ENCODE data around the gene CPZ.

CPZ gene

GRCh38 chr4:8557151-8558076 lies 35.2 kb upstream of the CPZ start:
- 86% methylated on average over 16 of the region's 21 CpGs for WGBS (ENCODE audit: insufficient coverage)
- CTCF ChIA-PET: no interaction called here

GRCh38 chr4:8558080-8558960 lies 34.2 kb upstream of the CPZ start:
- Histone ChIP-seq H3K4me1 (ENCODE audit: control extremely low read depth in 1 of 4, control insufficient read depth in 4 of 4, insufficient read depth in 4 of 4, low read length in 3 of 4) (no peaks in the 10 kb centered on the region), H3K9me3 (ENCODE audit: control extremely low read depth in 1 of 5, control insufficient read depth in 4 of 5, insufficient read depth in 2 of 5, low read depth in 1 of 5, low read length in 4 of 5) (peaks cover 0 to 4% (median 0%) of the 10 kb centered on the region in 5 experiments), H3K27me3 (replicated peaks in 2 of 5; ENCODE audit: control insufficient read depth in 4 of 5, insufficient read depth in 5 of 5, low read length in 4 of 5) (peaks cover 2 to 13% (median 6%) of the 10 kb centered on the region in 5 experiments), H3K36me3 (ENCODE audit: control insufficient read depth in 4 of 4, insufficient read depth in 4 of 4, low read length in 3 of 4) (no peaks in the 10 kb centered on the region), H3K4me3 (ENCODE audit: control insufficient read depth in 1 of 7, extremely low read depth in 1 of 7, insufficient read depth in 4 of 7, low read depth in 2 of 7, low read length in 6 of 7) (no peak overlapping the region), H3K27ac (ENCODE audit: insufficient read depth in 1 of 2, low read depth in 1 of 2, low read length in 2 of 2, poor library complexity in 1 of 2, severe bottlenecking in 2 of 2) (no peak overlapping the region)
- 91% methylated on average over 18 of the region's 21 CpGs for WGBS (ENCODE audit: insufficient coverage)
- CTCF ChIA-PET: no interaction called here
- POLR2A ChIA-PET: interaction anchor here (0.6 kb wide), 1 partner anchor 12 kb away, joined by 3 read pairs; no protein-coding TSS in a partner anchor
- no peak for DNase-seq

More at GRCh38 chr4:8557151-8558076, 35.2 kb upstream of the CPZ start:
- no peaks in the 10 kb centered on the region for H3K4me1 ChIP-seq (ENCODE audit: control extremely low read depth in 1 of 4, control insufficient read depth in 4 of 4, insufficient read depth in 4 of 4, low read length in 3 of 4)
- DNase-seq: no peak
- POLR2A ChIA-PET: no interaction called here
- no peaks in the 10 kb centered on the region for H3K36me3 ChIP-seq (ENCODE audit: control insufficient read depth in 4 of 4, insufficient read depth in 4 of 4, low read length in 3 of 4)
- H3K27ac ChIP-seq (ENCODE audit: insufficient read depth in 1 of 2, low read depth in 1 of 2, low read length in 2 of 2, poor library complexity in 1 of 2, severe bottlenecking in 2 of 2): no peak overlapping the region
- H3K27me3 ChIP-seq (replicated peaks in 2 of 5; ENCODE audit: control insufficient read depth in 4 of 5, insufficient read depth in 5 of 5, low read length in 4 of 5): peaks cover 2 to 13% (median 6%) of the 10 kb centered on the region in 5 experiments
- H3K4me3 ChIP-seq (ENCODE audit: control insufficient read depth in 1 of 7, extremely low read depth in 1 of 7, insufficient read depth in 4 of 7, low read depth in 2 of 7, low read length in 6 of 7): no peak overlapping the region
- peaks cover 0 to 4% (median 0%) of the 10 kb centered on the region in 5 experiments for H3K9me3 ChIP-seq (ENCODE audit: control extremely low read depth in 1 of 5, control insufficient read depth in 4 of 5, insufficient read depth in 2 of 5, low read depth in 1 of 5, low read length in 4 of 5)

DNA sequence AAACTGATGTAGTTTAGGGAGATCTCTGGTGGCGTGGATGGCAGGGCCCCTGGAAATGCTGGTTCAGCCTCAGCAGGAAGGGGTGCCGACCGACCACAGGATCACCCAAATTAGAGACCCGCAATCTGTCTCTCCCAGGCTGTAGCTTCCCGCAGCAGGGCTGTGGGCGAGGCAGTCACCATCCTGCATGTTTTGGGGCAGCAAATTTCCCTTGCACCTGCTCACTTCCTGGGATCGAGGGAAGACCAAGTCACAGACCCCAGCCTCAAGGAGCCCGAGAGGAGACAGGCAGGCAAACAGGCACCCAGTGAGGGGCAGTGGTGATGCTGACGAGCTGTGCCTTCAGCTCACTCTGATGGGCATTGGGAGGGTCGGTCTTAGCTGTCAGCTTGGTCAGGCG lies 33.6 kb upstream of the CPZ start:
- no peaks in the 10 kb centered on the region for H3K4me1 ChIP-seq (ENCODE audit: control extremely low read depth in 1 of 4, control insufficient read depth in 4 of 4, insufficient read depth in 4 of 4, low read length in 3 of 4)
- no peak overlapping the region for H3K4me3 ChIP-seq (ENCODE audit: control insufficient read depth in 1 of 7, extremely low read depth in 1 of 7, insufficient read depth in 4 of 7, low read depth in 2 of 7, low read length in 6 of 7)
- no peaks in the 10 kb centered on the region for H3K36me3 ChIP-seq (ENCODE audit: control insufficient read depth in 4 of 4, insufficient read depth in 4 of 4, low read length in 3 of 4)
- ChIA-PET POLR2A (no interaction called here), CTCF (no interaction called here)
- WGBS (ENCODE audit: insufficient coverage): 94% methylated on average over 8 of the region's 11 CpGs
- no peak for DNase-seq
- no peak overlapping the region for H3K27ac ChIP-seq (ENCODE audit: insufficient read depth in 1 of 2, low read depth in 1 of 2, low read length in 2 of 2, poor library complexity in 1 of 2, severe bottlenecking in 2 of 2)
- peaks cover 2 to 13% (median 6%) of the 10 kb centered on the region in 5 experiments for H3K27me3 ChIP-seq (replicated peaks in 2 of 5; ENCODE audit: control insufficient read depth in 4 of 5, insufficient read depth in 5 of 5, low read length in 4 of 5)
- H3K9me3 ChIP-seq (ENCODE audit: control extremely low read depth in 1 of 5, control insufficient read depth in 4 of 5, insufficient read depth in 2 of 5, low read depth in 1 of 5, low read length in 4 of 5): peaks cover 0 to 4% (median 0%) of the 10 kb centered on the region in 5 experiments

GRCh38 chr4:8559524-8560264 lies 32.9 kb upstream of the CPZ start:
- Histone ChIP-seq H3K4me3 (ENCODE audit: control insufficient read depth in 1 of 7, extremely low read depth in 1 of 7, insufficient read depth in 4 of 7, low read depth in 2 of 7, low read length in 6 of 7) (no peak overlapping the region), H3K36me3 (ENCODE audit: control insufficient read depth in 4 of 4, insufficient read depth in 4 of 4, low read length in 3 of 4) (no peaks in the 10 kb centered on the region), H3K27ac (ENCODE audit: insufficient read depth in 1 of 2, low read depth in 1 of 2, low read length in 2 of 2, poor library complexity in 1 of 2, severe bottlenecking in 2 of 2) (no peak overlapping the region), H3K4me1 (ENCODE audit: control extremely low read depth in 1 of 4, control insufficient read depth in 4 of 4, insufficient read depth in 4 of 4, low read length in 3 of 4) (no peaks in the 10 kb centered on the region), H3K9me3 (ENCODE audit: control extremely low read depth in 1 of 5, control insufficient read depth in 4 of 5, insufficient read depth in 2 of 5, low read depth in 1 of 5, low read length in 4 of 5) (peaks cover 0 to 4% (median 0%) of the 10 kb centered on the region in 5 experiments), H3K27me3 (replicated peaks in 2 of 5; ENCODE audit: control insufficient read depth in 4 of 5, insufficient read depth in 5 of 5, low read length in 4 of 5) (peaks cover 2 to 10% (median 6%) of the 10 kb centered on the region in 5 experiments)
- POLR2A ChIA-PET: no interaction called here
- CTCF ChIA-PET: no interaction called here
- no peak for DNase-seq
- WGBS (ENCODE audit: insufficient coverage): 92% methylated on average over 12 of the region's 12 CpGs

DNA sequence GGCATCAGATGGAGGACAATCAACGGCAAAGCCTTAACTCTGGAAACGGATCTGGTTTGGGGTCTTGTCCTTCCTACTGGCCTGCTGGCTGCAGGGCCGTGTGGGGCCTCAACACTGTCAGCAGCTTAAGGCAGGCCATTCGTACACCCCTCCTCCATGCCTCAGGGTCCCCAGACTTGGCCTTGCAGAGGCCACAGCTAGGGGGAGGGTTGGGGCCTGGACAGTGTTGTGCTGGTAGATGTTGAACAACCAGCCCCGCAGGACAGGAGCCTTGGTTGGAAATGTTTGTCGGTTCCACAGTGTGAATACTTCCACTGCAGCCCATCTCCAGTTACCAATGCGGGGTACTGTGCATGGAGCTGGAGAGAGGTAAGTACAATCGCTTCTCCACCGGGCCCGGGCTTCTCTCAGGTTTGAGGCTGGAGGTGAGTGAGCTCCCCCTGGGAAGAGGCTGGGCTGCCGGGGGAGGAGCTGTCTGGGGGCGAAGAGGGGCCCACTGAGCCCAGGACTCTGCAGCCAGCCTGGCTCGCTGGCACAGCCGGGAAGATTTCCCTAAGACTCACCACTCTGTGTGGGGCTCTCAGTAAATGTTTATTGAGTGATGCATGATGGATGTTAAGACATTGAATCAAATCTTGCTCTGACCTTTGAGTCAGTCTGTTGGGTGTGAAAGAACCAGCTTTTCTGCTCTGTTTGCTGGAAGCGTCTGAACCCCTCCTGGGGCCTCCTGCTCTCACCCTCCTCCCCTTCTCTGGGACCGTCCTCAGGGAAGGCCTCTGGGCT lies 32.1 kb upstream of the CPZ start:
- Histone ChIP-seq H3K27ac (ENCODE audit: insufficient read depth in 1 of 2, low read depth in 1 of 2, low read length in 2 of 2, poor library complexity in 1 of 2, severe bottlenecking in 2 of 2) (no peak overlapping the region), H3K27me3 (replicated peaks in 2 of 5; ENCODE audit: control insufficient read depth in 4 of 5, insufficient read depth in 5 of 5, low read length in 4 of 5) (peaks cover 3 to 10% (median 6%) of the 10 kb centered on the region in 5 experiments), H3K4me3 (ENCODE audit: control insufficient read depth in 1 of 7, extremely low read depth in 1 of 7, insufficient read depth in 4 of 7, low read depth in 2 of 7, low read length in 6 of 7) (no peak overlapping the region), H3K36me3 (ENCODE audit: control insufficient read depth in 4 of 4, insufficient read depth in 4 of 4, low read length in 3 of 4) (no peaks in the 10 kb centered on the region), H3K9me3 (ENCODE audit: control extremely low read depth in 1 of 5, control insufficient read depth in 4 of 5, insufficient read depth in 2 of 5, low read depth in 1 of 5, low read length in 4 of 5) (peaks cover 0 to 4% (median 0%) of the 10 kb centered on the region in 5 experiments), H3K4me1 (ENCODE audit: control extremely low read depth in 1 of 4, control insufficient read depth in 4 of 4, insufficient read depth in 4 of 4, low read length in 3 of 4) (no peaks in the 10 kb centered on the region)
- WGBS (ENCODE audit: insufficient coverage): 87% methylated on average over 13 of the region's 16 CpGs
- ChIA-PET POLR2A (no interaction called here), CTCF (no interaction called here)
- DNase-seq: no peak

DNA sequence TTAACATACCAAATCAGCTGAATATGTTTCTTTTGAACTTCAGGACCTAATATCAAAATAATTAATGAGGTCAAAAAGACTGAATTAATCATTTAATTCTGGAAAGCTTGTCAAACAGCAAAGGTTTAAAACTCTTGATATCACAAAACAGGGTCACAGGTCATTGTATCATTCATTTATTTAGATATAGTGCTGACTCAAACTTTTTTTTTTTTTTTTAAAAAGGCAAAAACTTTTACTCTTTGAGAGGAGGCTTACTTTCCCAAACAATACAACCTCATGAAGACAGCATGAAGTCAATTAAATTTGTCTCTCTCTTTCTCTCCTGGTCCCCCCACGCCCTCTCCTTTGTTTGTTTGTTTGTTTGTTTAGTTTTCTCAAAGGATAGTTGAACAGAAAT lies 28.0 kb upstream of the CPZ start:
- Histone ChIP-seq H3K27me3 (replicated peaks in 2 of 5; ENCODE audit: control insufficient read depth in 4 of 5, insufficient read depth in 5 of 5, low read length in 4 of 5) (peaks cover 6 to 16% (median 11%) of the 10 kb centered on the region in 5 experiments), H3K4me3 (ENCODE audit: control insufficient read depth in 1 of 7, extremely low read depth in 1 of 7, insufficient read depth in 4 of 7, low read depth in 2 of 7, low read length in 6 of 7) (no peak overlapping the region), H3K36me3 (ENCODE audit: control insufficient read depth in 4 of 4, insufficient read depth in 4 of 4, low read length in 3 of 4) (no peaks in the 10 kb centered on the region), H3K27ac (ENCODE audit: insufficient read depth in 1 of 2, low read depth in 1 of 2, low read length in 2 of 2, poor library complexity in 1 of 2, severe bottlenecking in 2 of 2) (no peak overlapping the region), H3K9me3 (ENCODE audit: control extremely low read depth in 1 of 5, control insufficient read depth in 4 of 5, insufficient read depth in 2 of 5, low read depth in 1 of 5, low read length in 4 of 5) (no peaks in the 10 kb centered on the region), H3K4me1 (ENCODE audit: control extremely low read depth in 1 of 4, control insufficient read depth in 4 of 4, insufficient read depth in 4 of 4, low read length in 3 of 4) (no peaks in the 10 kb centered on the region)
- POLR2A ChIA-PET: interaction anchor here (0.6 kb wide), 2 partner anchors 27 to 420 kb away, joined by 6 to 7 read pairs; no protein-coding TSS in a partner anchor
- WGBS (ENCODE audit: insufficient coverage): no CpG with 5 or more reads among the region's 1 CpG
- no peak for DNase-seq
- CTCF ChIA-PET: no interaction called here
